ENCODE results near the gene BRME1.

BRME1 gene

GRCh38 chr19:13835791-13836723 lies 69.9 kb downstream of the BRME1 start:
- Histone ChIP-seq H3K79me2 (ENCODE audit: insufficient read depth, low read length) (peaks cover 60% of the 10 kb centered on the region), H2AFZ (ENCODE audit: low read length) (no peak overlapping the region), H3K27me3 (ENCODE audit: insufficient read depth, low read length, poor library complexity, severe bottlenecking) (no peaks in the 10 kb centered on the region), H4K20me1 (ENCODE audit: insufficient read depth, low read length, poor library complexity, severe bottlenecking) (no peaks in the 10 kb centered on the region), H3K9me2 (replicated peaks; ENCODE audit: low read depth, low read length) (no peaks in the 10 kb centered on the region), H3K36me3 (ENCODE audit: insufficient read depth, low read length) (no peaks in the 10 kb centered on the region), H3K4me1 (ENCODE audit: insufficient read depth, low read length, poor library complexity, severe bottlenecking) (peaks cover 68% of the 10 kb centered on the region), H3K4me2 (ENCODE audit: low read depth, low read length, poor library complexity, severe bottlenecking) (peak overlapping the region; percentile 94), H3K4me3 (ENCODE audit: low read length, poor library complexity, severe bottlenecking) (peak overlapping the region; percentile 70), H3F3A (ENCODE audit: low read depth) (peaks cover 10% of the 10 kb centered on the region), H3K9me3 (ENCODE audit: insufficient read depth, low read depth, low read length) (no peaks in the 10 kb centered on the region), H3K9ac (ENCODE audit: low read depth, low read length, poor library complexity, severe bottlenecking) (peak overlapping the region; percentile 98)
- TF ChIP-seq EZH2phosphoT487 (IDR thresholded peaks at IDR 0.05; ENCODE audit: borderline replicate concordance): no peak
- TF ChIP-seq, protein P1, sequence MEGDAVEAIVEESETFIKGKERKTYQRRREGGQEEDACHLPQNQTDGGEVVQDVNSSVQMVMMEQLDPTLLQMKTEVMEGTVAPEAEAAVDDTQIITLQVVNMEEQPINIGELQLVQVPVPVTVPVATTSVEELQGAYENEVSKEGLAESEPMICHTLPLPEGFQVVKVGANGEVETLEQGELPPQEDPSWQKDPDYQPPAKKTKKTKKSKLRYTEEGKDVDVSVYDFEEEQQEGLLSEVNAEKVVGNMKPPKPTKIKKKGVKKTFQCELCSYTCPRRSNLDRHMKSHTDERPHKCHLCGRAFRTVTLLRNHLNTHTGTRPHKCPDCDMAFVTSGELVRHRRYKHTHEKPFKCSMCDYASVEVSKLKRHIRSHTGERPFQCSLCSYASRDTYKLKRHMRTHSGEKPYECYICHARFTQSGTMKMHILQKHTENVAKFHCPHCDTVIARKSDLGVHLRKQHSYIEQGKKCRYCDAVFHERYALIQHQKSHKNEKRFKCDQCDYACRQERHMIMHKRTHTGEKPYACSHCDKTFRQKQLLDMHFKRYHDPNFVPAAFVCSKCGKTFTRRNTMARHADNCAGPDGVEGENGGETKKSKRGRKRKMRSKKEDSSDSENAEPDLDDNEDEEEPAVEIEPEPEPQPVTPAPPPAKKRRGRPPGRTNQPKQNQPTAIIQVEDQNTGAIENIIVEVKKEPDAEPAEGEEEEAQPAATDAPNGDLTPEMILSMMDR (conservative IDR thresholded peaks at IDR 0.05; ENCODE audit: low read length): no peak

- Histone ChIP-seq H3K4me2 (ENCODE audit: low read depth, low read length, poor library complexity, severe bottlenecking) (peak overlapping the region; percentile 94), H3K36me3 (ENCODE audit: insufficient read depth, low read length) (no peaks in the 10 kb centered on the region), H3K4me1 (ENCODE audit: insufficient read depth, low read length, poor library complexity, severe bottlenecking) (peaks cover 53% of the 10 kb centered on the region), H3K9me3 (ENCODE audit: insufficient read depth, low read depth, low read length) (no peaks in the 10 kb centered on the region), H4K20me1 (ENCODE audit: insufficient read depth, low read length, poor library complexity, severe bottlenecking) (no peaks in the 10 kb centered on the region), H3K79me2 (ENCODE audit: insufficient read depth, low read length) (peaks cover 44% of the 10 kb centered on the region), H3K9me2 (replicated peaks; ENCODE audit: low read depth, low read length) (no peaks in the 10 kb centered on the region), H3K27me3 (ENCODE audit: insufficient read depth, low read length, poor library complexity, severe bottlenecking) (no peaks in the 10 kb centered on the region), H2AFZ (ENCODE audit: low read length) (no peak overlapping the region), H3F3A (ENCODE audit: low read depth) (peaks cover 10% of the 10 kb centered on the region), H3K4me3 (ENCODE audit: low read length, poor library complexity, severe bottlenecking) (peak overlapping the region; percentile 70), H3K9ac (ENCODE audit: low read depth, low read length, poor library complexity, severe bottlenecking) (peak overlapping the region; percentile 98)
- TF ChIP-seq, protein P1 (conservative IDR thresholded peaks at IDR 0.05; ENCODE audit: low read length): no peak
- TF ChIP-seq EZH2phosphoT487 (IDR thresholded peaks at IDR 0.05; ENCODE audit: borderline replicate concordance): no peak
Measured at GRCh38 chr19:13834244-13835069, 71.5 kb downstream of the BRME1 start.

- H3K27me3 ChIP-seq (ENCODE audit: insufficient read depth, low read length, poor library complexity, severe bottlenecking): no peaks in the 10 kb centered on the region
- H3K9ac ChIP-seq (ENCODE audit: low read depth, low read length, poor library complexity, severe bottlenecking): peak overlapping the region; percentile 98
- peaks cover 35% of the 10 kb centered on the region for H3K79me2 ChIP-seq (ENCODE audit: insufficient read depth, low read length)
- H4K20me1 ChIP-seq (ENCODE audit: insufficient read depth, low read length, poor library complexity, severe bottlenecking): no peaks in the 10 kb centered on the region
- peaks cover 10% of the 10 kb centered on the region for H3F3A ChIP-seq (ENCODE audit: low read depth)
- no peak for TF ChIP-seq EZH2phosphoT487 (IDR thresholded peaks at IDR 0.05; ENCODE audit: borderline replicate concordance)
- TF ChIP-seq, protein P1 (conservative IDR thresholded peaks at IDR 0.05; ENCODE audit: low read length): peak; percentile 49
- H2AFZ ChIP-seq (ENCODE audit: low read length): peak overlapping the region; percentile 67; the same call in 1 of the 2 replicates
- no peaks in the 10 kb centered on the region for H3K9me3 ChIP-seq (ENCODE audit: insufficient read depth, low read depth, low read length)
- no peaks in the 10 kb centered on the region for H3K36me3 ChIP-seq (ENCODE audit: insufficient read depth, low read length)
- H3K4me3 ChIP-seq (ENCODE audit: low read length, poor library complexity, severe bottlenecking): peak overlapping the region; percentile 70
- H3K4me1 ChIP-seq (ENCODE audit: insufficient read depth, low read length, poor library complexity, severe bottlenecking): peaks cover 45% of the 10 kb centered on the region
- no peaks in the 10 kb centered on the region for H3K9me2 ChIP-seq (replicated peaks; ENCODE audit: low read depth, low read length)
- H3K4me2 ChIP-seq (ENCODE audit: low read depth, low read length, poor library complexity, severe bottlenecking): peak overlapping the region; percentile 94
Measured at GRCh38 chr19:13833330-13834243, 72.3 kb downstream of the BRME1 start.

Data from Loucy (cell line).